HCT116 (cell line): ENCODE data around the gene UQCR11. TPM values are rescaled to one million over a fixed set of nuclear protein-coding genes. Genes with fewer than 3 reads are reported as not detected.

ENCODE experiments used
- ATAC-seq: fragments of 200-7000 bp; cut with Tn5 transposase; 2 replicates; pipeline ENCODE4 v1.9.1; 2020; ENCODE audit warnings: mild to moderate bottlenecking, moderate library complexity
- BruUV-seq: library from RNA; stranded (reverse); fragments of 400-500 nt; replicated peaks from 2 replicates; lab custom pipeline; 2021; lab: Mats Ljungman, UMichigan
- CTCF ChIA-PET: fragments of 300-600 bp; sonication (Branson Sonifier 250); formaldehyde crosslinking; loops from one replicate; lab custom pipeline; 2021; ENCODE audit warnings: antibody characterized with exemption; lab: Charles Lee
- POLR2A ChIA-PET: fragments of 300-600, 350-600 bp; sonication (Branson Sonifier 250); formaldehyde crosslinking; loops from one replicate; lab custom pipeline; 2021; ENCODE audit warnings: antibody characterized with exemption; lab: Charles Lee
- RAD21 ChIA-PET, 2 experiments: fragments of 300-600 bp; sonication (Branson Sonifier 250); formaldehyde crosslinking; loops; one replicate each; lab custom pipeline; 2023; ENCODE audit warnings: low total read pairs in 2 of 2; ENCODE audit not compliant: uncharacterized antibody in 2 of 2, unreplicated experiment in 2 of 2, low non-redundant PET in 1 of 2; lab: Charles Lee
- DNase-seq: peaks from one replicate; pipeline ENCODE4 v3.0.0-alpha.2; 2010; ENCODE audit warnings: low read depth, low spot score
- H2AFZ ChIP-seq: fragments of 200-600 bp; shearing (Covaris generic), sonication (generic); 2 replicates; pipeline ENCODE4 v1.6.1; 2017; ENCODE audit warnings: low read depth, mixed run types, mixed read lengths, antibody characterized with exemption, low read length; ENCODE audit not compliant: poor library complexity, severe bottlenecking
- H3K27ac ChIP-seq: 2 replicates; pipeline ENCODE4 v1.5.1; 2012; ENCODE audit warnings: low read depth, low read length
- H3K27me3 ChIP-seq: fragments of 200-600 bp; sonication (generic); 2 replicates; pipeline ENCODE4 v1.6.1; 2016; ENCODE audit warnings: mixed run types, low read length, mixed read lengths; ENCODE audit not compliant: insufficient read depth
- H3K36me3 ChIP-seq, 2 experiments: fragments of 200-500 bp in 1 of 2; fragments of 200-600 bp in 1 of 2; sonication (Bioruptor generic) in 1 of 2; sonication (generic) in 1 of 2; 2 replicates each; pipeline versions ENCODE4 v1.5.1 to v1.6.1; 2014 to 2016; ENCODE audit warnings: low read length in 2 of 2, inconsistent platforms in 1 of 2, mixed read lengths in 1 of 2, mixed run types in 1 of 2; ENCODE audit not compliant: insufficient read depth in 2 of 2, control insufficient read depth in 1 of 2
- H3K4me1 ChIP-seq, 2 experiments: fragments of 200-600 bp in 1 of 2; sonication (generic) in 1 of 2; 2 replicates each; pipeline versions ENCODE4 v1.5.1 to v1.6.1; 2012 to 2017; ENCODE audit warnings: low read length in 2 of 2, inconsistent platforms in 1 of 2, mild to moderate bottlenecking in 1 of 2, mixed read lengths in 1 of 2, mixed run types in 1 of 2, moderate library complexity in 1 of 2; ENCODE audit not compliant: insufficient read depth in 2 of 2, control insufficient read depth in 1 of 2
- H3K4me2 ChIP-seq: fragments of 200-600 bp; sonication (generic); 2 replicates; pipeline ENCODE4 v1.6.1; 2017; ENCODE audit warnings: mixed run types, low read length, mixed read lengths
- H3K4me3 ChIP-seq, 2 experiments: fragments of 200-600 bp in 1 of 2; sonication (generic) in 1 of 2; replicated peaks in 1 of 2; 2 replicates each; pipeline ENCODE4 v1.5.1; 2011 to 2016; ENCODE audit warnings: low read length in 2 of 2, control low read depth in 1 of 2, low read depth in 1 of 2, mild to moderate bottlenecking in 1 of 2, mixed read lengths in 1 of 2, mixed run types in 1 of 2
- H3K79me2 ChIP-seq: fragments of 200-600 bp; sonication (generic); 2 replicates; pipeline ENCODE4 v1.6.1; 2017; ENCODE audit warnings: mild to moderate bottlenecking, mixed run types, low read length, moderate library complexity, mixed read lengths; ENCODE audit not compliant: insufficient read depth
- H3K9ac ChIP-seq: fragments of 200-600 bp; sonication (generic); 2 replicates; pipeline ENCODE4 v1.6.1; 2016; ENCODE audit warnings: low read length, mixed read lengths
- H3K9me2 ChIP-seq: fragments of 200-600 bp; sonication (generic), shearing (Covaris generic); 2 replicates; pipeline ENCODE4 v1.6.1; 2017; ENCODE audit warnings: mixed run types, mild to moderate bottlenecking, moderate library complexity; ENCODE audit not compliant: insufficient read depth
- H3K9me3 ChIP-seq, 2 experiments: fragments of 200-500 bp in 1 of 2; fragments of 200-600 bp in 1 of 2; sonication (Bioruptor generic) in 1 of 2; sonication (generic) in 1 of 2; 2 replicates each; pipeline ENCODE4 v1.6.1; 2014 to 2017; ENCODE audit warnings: low read length in 2 of 2, mixed read lengths in 2 of 2, inconsistent platforms in 1 of 2, low read depth in 1 of 2, mild to moderate bottlenecking in 1 of 2, mixed run types in 1 of 2, moderate library complexity in 1 of 2; ENCODE audit not compliant: control insufficient read depth in 1 of 2, insufficient read depth in 1 of 2
- H4K20me1 ChIP-seq: fragments of 200-600 bp; sonication (generic), shearing (Covaris generic); 2 replicates; pipeline ENCODE4 v1.6.1; 2017; ENCODE audit warnings: mixed run types, mild to moderate bottlenecking, moderate library complexity; ENCODE audit not compliant: insufficient read depth
- EGR1 ChIP-seq: IDR thresholded peaks from 2 replicates; pipeline ENCODE4 v1.6.1; 2012; ENCODE audit warnings: low read depth
- ELF1 ChIP-seq: IDR thresholded peaks from 2 replicates; pipeline ENCODE4 v1.6.1; 2012; ENCODE audit warnings: low read depth, borderline replicate concordance
- MAX ChIP-seq: IDR thresholded peaks from 2 replicates; pipeline ENCODE4 v1.6.1; 2012
- ZNF274 ChIP-seq: fragments of 200-500 bp; sonication (Bioruptor generic); IDR thresholded peaks from 2 replicates; pipeline ENCODE4 v1.6.1; 2014; ENCODE audit warnings: mild to moderate bottlenecking, low read depth, low read length, inconsistent platforms
- intact Hi-C: fragments of 100-400 bp; cut with micrococcal nuclease; formaldehyde crosslinking; loops from 2 replicates; pipeline ENCODE4 v1.10.0; 2022
- total RNA-seq: library from RNA; stranded (reverse); gene quantifications from one replicate; pipeline ENCODE4 v1.2.1, GENCODE V29; 2021; ENCODE audit not compliant: unreplicated experiment
- TF ChIP-seq, protein P1 (sequence below), 3 experiments: fragments of 200-600 bp in 1 of 3; sonication (generic) in 1 of 3; IDR thresholded peaks in 2 of 3; conservative IDR thresholded peaks in 1 of 3; 2 replicates each; pipeline ENCODE4 v1.5.1; 2012 to 2017; ENCODE audit warnings: low read depth in 2 of 3, low read length in 2 of 3, antibody characterized with exemption in 1 of 3, borderline replicate concordance in 1 of 3, control low read depth in 1 of 3, mild to moderate bottlenecking in 1 of 3, mixed read lengths in 1 of 3, mixed run types in 1 of 3, moderate library complexity in 1 of 3; ENCODE audit not compliant: insufficient read depth in 1 of 3
- TF ChIP-seq, protein P2 (sequence below): IDR thresholded peaks from 2 replicates; pipeline ENCODE4 v1.6.1; 2011; ENCODE audit warnings: mild to moderate bottlenecking, low read length, moderate library complexity; ENCODE audit not compliant: insufficient replicate concordance; ENCODE audit errors: extremely low read depth

Gene UQCR11
- total RNA-seq, 1 experiment from 2014 or later = 303 TPM

DNA sequence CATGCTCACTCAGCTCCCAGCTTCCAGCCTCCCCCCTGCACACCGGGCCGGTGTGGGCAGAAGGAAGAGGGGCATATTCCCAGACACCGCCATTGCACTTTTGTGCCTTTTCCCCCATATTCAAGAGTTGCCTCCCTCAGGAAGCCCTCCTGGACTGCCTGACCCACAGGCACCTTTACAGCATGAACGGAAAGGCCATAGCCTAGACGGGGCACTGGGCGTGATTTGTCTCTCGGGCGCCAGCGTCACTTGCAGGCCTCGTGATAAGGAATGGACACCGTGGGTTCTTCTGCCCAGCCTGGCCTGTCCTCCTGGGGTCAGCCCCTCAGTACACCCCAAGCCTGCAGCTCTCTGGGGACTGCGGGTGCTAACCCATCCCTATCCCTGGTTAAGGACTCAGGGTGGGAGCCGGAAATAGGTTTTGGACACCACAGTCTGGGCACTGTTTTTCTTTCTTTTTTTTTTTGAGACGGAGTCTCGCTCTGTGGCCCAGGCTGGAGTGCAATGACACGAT is 933 bp upstream of the UQCR11 start:
- Histone ChIP-seq H3K36me3 (peaks cover 5 to 7% of the 10 kb centered on the region in 2 experiments; a peak in 2 of 4 replicates), H2AFZ (no peak overlapping the region), H3K27ac (peak overlapping the region; percentile 81), H3K4me3 (peak overlapping the region; percentile 65 to 97), H3K9ac (peak overlapping the region; percentile 99), H3K27me3 (no peaks in the 10 kb centered on the region), H3K4me1 (peaks cover 18 to 55% of the 10 kb centered on the region in 2 experiments; a peak in 3 of 4 replicates), H4K20me1 (0 out of 2 replicates have a peak, but pooled peaks cover 3% of the 10 kb centered on the region), H3K4me2 (peak overlapping the region; percentile 91), H3K79me2 (peaks cover 41% of the 10 kb centered on the region), H3K9me2 (no peaks in the 10 kb centered on the region), H3K9me3 (no peaks in the 10 kb centered on the region)
- RAD21 ChIA-PET = no interaction called here
- no TSS peak for BruUV-seq
- CTCF ChIA-PET = interaction anchor here (1.2 kb wide), 1 partner anchor 47 kb away, joined by 3 read pairs; no protein-coding TSS in a partner anchor
- intact Hi-C loops = loop anchor here (10.0 kb wide), 1 partner anchor 209 kb away; the partner anchor contains the start of gene ATP8B3
- TF ChIP-seq, protein P1, sequence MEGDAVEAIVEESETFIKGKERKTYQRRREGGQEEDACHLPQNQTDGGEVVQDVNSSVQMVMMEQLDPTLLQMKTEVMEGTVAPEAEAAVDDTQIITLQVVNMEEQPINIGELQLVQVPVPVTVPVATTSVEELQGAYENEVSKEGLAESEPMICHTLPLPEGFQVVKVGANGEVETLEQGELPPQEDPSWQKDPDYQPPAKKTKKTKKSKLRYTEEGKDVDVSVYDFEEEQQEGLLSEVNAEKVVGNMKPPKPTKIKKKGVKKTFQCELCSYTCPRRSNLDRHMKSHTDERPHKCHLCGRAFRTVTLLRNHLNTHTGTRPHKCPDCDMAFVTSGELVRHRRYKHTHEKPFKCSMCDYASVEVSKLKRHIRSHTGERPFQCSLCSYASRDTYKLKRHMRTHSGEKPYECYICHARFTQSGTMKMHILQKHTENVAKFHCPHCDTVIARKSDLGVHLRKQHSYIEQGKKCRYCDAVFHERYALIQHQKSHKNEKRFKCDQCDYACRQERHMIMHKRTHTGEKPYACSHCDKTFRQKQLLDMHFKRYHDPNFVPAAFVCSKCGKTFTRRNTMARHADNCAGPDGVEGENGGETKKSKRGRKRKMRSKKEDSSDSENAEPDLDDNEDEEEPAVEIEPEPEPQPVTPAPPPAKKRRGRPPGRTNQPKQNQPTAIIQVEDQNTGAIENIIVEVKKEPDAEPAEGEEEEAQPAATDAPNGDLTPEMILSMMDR (IDR thresholded peaks at IDR 0.05 in 2 of 3, conservative IDR thresholded peaks at IDR 0.05 in 1 of 3; ENCODE audit: borderline replicate concordance in 1 of 3, insufficient read depth in 1 of 3, low read depth in 2 of 3, low read length in 2 of 3) = no peak; a peak in 1 of 6 replicates
- no peak for TF ChIP-seq ELF1
- POLR2A ChIA-PET = interaction anchor here (0.6 to 0.9 kb wide), 2 partner anchors 16 to 141 kb away, joined by 3 read pairs; no protein-coding TSS in a partner anchor
- no peak for ATAC-seq
- DNase-seq = no peak

- H3K79me2 ChIP-seq = peaks cover 76% of the 10 kb centered on the region
- DNase-seq = no peak
These were observed 3.1 kb downstream of the UQCR11 start for GRCh38 chr19:1602091-1602707.

More at GRCh38 chr19:1602091-1602707, 3.1 kb downstream of the UQCR11 start:
- Histone ChIP-seq H3K27me3 (no peaks in the 10 kb centered on the region), H3K4me3 (no peak overlapping the region), H3K36me3 (peaks cover 16 to 23% of the 10 kb centered on the region in 2 experiments; a peak in 3 of 4 replicates), H4K20me1 (0 out of 2 replicates have a peak, but pooled peaks cover 3% of the 10 kb centered on the region), H3K4me2 (peak overlapping the region; percentile 21; the same call in 1 of the 2 replicates), H3K4me1 (peaks cover 15 to 40% of the 10 kb centered on the region in 2 experiments; a peak in 3 of 4 replicates)
- CTCF ChIA-PET = no interaction called here
- TF ChIP-seq MAX = no peak
- TF ChIP-seq ZNF274 = no peak
- TF ChIP-seq, protein P2, sequence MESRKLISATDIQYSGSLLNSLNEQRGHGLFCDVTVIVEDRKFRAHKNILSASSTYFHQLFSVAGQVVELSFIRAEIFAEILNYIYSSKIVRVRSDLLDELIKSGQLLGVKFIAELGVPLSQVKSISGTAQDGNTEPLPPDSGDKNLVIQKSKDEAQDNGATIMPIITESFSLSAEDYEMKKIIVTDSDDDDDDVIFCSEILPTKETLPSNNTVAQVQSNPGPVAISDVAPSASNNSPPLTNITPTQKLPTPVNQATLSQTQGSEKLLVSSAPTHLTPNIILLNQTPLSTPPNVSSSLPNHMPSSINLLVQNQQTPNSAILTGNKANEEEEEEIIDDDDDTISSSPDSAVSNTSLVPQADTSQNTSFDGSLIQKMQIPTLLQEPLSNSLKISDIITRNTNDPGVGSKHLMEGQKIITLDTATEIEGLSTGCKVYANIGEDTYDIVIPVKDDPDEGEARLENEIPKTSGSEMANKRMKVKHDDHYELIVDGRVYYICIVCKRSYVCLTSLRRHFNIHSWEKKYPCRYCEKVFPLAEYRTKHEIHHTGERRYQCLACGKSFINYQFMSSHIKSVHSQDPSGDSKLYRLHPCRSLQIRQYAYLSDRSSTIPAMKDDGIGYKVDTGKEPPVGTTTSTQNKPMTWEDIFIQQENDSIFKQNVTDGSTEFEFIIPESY = no peak
- TF ChIP-seq EGR1 = no peak
- TF ChIP-seq, all 23 proteins: peak for 0
- intact Hi-C loops = loop anchor here (10.0 kb wide), 1 partner anchor 213 kb away; the partner anchor contains the start of gene ATP8B3
- RAD21 ChIA-PET = no interaction called here
- POLR2A ChIA-PET = interaction anchor here (1.0 kb wide), 1 partner anchor 15 kb away, joined by 5 read pairs; no protein-coding TSS in a partner anchor
- Histone ChIP-seq H3K27ac (peak overlapping the region; percentile 14; the same call in 1 of the 2 replicates), H3K9me2 (no peaks in the 10 kb centered on the region), H2AFZ (no peak overlapping the region), H3K9me3 (no peaks in the 10 kb centered on the region), H3K9ac (no peak overlapping the region)
- no peak for ATAC-seq
- no TSS peak for BruUV-seq
